HG03175 (cell line): ENCODE data around the gene C16orf96.

Source experiments
- ATAC-seq: cut with Tn5 transposase; IDR thresholded peaks from one replicate; pipeline ENCODE4 v1.9.1; 2021; ENCODE audit warnings: mild to moderate bottlenecking, moderate library complexity; ENCODE audit not compliant: unreplicated experiment

Gene C16orf96

DNA sequence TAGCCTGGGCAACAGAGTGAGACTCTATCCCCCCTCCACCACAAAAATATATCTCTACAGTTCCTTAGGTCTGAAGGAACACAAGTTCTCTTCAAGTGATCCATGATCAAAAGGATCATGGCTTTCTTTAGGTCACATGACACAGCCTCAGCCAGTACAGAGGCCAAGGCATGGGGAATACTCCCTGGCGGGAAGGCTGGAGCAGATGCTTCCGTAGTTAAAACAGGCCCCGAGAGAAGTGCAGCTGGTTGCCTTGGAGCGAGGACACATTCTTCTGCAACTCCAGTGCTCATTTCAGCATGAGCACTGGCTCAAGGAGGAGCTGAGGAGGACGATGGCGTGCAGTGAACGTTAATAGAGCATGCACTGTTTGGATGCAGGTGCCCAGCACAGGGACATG, 31.1 kb upstream of the C16orf96 start:
- ATAC-seq = no peak

DNA sequence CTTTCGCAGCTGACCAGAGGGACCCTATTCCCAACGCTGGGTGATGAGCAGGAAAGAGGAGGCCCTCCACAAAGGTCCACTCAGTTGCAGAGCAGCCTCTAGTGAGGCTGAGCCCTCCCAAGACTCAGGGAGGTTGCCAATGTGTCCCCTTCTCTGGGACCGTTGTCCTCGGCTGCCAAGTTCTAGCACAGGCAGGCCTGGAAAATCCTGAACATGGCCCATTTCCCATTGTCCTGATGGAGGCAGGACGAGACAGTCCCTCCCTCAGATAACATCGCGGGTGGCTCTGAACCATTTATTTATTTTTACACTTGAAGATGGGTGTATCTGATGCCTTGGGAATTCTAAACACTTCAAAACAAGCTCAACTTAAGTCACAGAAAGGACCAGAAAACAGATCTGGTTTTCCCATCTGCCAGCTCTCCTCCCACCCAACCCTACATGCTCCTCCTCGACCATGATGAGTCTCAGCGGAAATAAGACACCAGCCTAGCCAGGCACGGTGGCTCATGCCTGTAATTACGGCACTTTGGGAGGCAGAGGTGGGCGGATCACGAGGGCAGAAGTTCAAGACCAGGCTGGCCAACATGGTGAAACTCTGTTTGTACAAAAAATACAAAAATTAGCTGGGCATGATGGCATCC, 30.4 kb upstream of the C16orf96 start:
- ATAC-seq = no peak

GRCh38 chr16:4529085-4530060, 26.8 kb upstream of the C16orf96 start:
- ATAC-seq = no peak

GRCh38 chr16:4531811-4532210, 24.3 kb upstream of the C16orf96 start:
- ATAC-seq = no peak

GRCh38 chr16:4532238-4532637, 23.9 kb upstream of the C16orf96 start:
- ATAC-seq = no peak

DNA sequence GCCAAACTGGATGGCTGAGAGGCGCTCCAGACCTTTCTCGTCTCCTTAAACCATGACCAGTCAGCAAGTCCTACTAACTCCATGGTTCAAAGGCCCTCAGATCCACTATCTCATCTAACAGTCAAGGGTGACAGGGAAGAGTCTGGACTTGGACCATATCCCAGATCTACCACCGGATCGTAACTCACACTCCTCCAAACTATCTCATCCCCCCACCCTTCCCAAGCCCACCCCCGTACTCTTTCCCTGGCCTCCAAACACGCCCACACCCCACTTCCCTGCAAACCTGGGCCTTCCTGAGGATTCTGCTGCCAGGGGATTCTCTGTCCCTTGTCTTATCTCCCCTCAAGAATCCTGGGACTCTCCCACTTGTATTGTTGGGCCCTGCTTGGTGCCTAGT, 22.6 kb upstream of the C16orf96 start:
- ATAC-seq = no peak

- no peak for ATAC-seq
These were observed 21.9 kb upstream of the C16orf96 start for GRCh38 chr16:4534151-4534790.

- ATAC-seq = no peak
These were observed 20.5 kb upstream of the C16orf96 start for GRCh38 chr16:4535627-4536108.

DNA sequence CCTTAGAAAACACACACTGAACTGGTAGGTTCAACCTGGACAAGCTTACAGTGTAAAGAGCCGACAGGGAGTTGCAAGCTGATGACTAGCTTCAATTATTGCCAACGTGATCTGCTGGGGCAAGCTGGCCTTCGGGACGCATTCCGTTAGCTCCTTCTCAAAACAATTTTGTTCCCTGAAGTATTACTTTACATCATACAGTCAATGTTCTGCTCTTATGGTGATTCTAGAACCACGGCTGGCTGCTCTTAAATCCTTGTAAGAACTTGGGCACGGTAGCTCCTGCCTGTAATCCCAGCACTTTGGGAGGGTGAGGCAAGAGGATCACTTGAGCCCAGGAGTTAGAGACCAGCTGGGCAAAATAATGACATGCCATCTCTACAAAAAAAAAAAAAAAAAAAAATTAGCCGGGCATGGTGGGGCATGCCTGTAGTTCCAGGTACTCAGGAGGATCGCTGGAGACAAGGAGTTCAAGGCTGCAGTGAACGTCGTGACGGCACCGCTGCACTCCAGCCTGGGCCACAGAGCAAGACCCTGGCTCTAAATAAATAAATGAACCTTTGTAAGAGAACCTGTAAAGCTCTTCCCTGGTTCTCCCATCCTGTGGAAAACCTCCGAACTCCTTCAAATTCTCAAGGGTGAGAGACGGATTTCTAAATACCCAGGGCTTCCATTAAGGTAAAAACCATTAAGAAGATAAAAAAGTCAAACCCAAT, 19.6 kb upstream of the C16orf96 start:
- ATAC-seq = no peak

DNA sequence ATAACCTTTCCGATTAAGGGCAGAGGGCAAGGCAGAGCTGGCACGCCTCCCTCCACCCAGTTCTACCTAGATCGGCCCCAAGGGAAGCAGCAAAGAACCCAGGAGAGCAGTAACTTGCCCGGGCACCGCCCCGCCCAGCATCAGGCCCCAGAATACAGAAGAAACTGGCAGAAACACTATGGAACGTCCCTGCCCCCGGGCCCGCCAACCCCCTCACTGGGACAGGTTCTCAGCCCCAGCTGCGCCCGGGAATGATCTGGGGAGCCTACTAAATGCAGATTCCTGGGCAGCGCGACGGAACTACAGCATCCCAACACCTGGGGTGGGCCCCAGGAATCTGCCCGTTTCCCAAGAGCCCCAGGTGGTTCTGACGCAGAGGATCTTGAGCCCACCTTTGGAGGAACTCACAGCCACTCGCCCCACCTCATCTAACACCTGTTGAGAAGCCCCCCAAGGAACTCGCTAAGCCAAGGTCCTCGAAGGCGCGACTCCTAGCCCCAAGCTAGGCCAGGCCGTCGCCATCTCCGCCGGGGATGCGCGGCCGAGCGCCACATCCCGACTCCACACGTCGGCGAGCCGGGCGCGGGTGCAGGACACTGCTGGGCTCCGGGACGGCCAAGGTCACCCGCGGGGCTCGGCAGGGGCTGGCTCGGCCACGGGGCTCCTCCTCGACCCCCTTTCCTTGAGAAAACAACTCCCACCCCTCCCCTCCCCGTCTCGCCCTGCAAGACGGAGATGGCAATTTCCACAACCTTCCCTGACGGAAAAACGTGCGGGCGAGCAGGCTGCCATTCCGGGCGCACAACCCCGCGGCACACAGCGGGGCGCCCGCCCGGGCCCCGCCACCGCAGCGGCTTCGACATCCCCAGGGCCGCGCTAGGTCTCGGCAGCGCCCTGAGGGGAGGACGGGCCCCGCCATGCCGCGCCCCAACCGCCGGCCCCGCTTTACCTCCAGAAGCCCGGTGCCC, 18.5 kb upstream of the C16orf96 start:
- ATAC-seq = peak; percentile 24

DNA sequence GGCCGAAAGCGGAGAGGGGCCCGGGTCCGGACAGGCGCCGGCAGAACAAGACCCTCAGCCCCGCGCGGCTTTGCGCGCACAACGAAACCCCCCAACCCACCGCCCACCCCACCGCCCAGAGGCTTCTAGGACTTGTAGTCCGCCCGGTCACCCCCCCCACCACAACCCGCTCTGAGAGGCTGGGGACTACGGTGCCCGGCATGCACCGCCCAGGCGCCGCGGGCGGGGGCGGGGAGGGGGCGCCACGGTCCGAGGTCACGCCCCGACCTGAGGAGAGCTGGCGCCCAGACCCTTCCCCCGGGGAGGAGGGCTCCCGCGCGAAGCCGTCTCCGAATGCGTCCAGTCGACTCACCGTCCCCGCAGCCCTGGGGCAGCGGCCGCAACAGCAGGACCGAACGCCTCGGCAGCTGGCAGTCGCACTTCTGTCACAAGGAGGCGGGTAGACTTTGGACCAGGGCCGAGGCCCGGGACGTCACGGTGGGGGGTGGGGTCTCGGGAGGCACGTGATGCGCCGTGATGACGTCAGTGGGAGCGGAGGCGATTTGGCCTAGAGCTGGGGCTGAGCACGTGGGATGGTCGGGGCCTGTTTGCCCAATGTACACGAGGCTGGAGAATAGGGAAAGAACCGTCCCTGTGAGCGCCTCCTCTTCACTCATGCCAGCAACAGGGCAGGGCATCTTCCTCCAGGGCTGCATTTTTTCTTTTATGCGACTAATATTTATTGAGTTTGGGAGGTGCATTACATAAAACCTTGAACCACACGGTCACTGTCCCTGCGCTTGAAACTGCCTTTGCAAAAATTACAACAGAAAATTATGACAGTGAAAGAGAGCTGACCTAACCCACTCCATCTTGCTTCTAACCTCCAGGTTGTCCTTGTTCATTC, 17.5 kb upstream of the C16orf96 start, which contains the start of gene CDIP1:
TSS of gene CDIP1 (minus strand) at position 424 of the 886 bp plus-strand sequence. CDS start 24,643 bp downstream, outside the sequence.
- ATAC-seq = peak; percentile 84

- no peak for ATAC-seq
These were observed 16.3 kb upstream of the C16orf96 start for GRCh38 chr16:4539716-4540284.

DNA sequence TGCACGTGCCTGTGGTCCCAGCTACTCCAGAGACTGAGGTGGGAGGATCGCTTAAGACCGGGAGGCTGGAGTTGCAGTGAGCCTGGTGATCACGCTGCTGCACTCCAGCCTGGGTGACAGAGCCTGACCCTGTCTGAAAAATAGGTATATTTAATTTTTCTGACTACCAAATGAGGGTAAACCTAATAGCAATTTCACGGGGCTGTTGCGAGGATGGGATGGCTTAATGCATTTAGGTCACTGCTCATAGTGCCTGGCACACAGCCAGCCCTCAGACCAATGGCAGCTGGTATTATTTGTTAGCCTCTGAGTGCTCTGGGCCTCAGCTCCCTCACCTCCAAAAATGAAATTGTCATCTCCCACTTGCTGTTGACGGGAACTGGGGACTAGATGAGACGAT, 11.7 kb upstream of the C16orf96 start:
- ATAC-seq = no peak

DNA sequence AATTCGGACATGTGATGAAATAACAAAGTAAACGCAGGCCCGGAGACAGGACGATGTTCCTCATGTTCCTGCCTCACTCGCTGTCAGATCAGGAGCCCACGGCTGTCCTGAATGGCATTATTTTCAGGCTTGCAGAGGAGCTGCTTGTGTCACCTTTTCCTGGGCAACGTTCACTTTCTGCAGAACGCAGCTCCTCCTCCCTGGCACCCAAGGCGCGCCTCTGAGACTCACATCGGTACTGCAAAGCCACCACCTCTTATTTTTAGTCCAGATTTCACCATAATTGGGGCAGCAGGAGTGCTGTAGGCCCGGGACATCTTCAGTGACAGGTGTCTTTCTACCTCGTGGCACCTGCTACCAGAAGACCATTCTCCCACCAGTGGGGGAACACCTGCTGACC, 8.0 kb upstream of the C16orf96 start:
- no peak for ATAC-seq

GRCh38 chr16:4550591-4550990, 5.5 kb upstream of the C16orf96 start:
- ATAC-seq = no peak

GRCh38 chr16:4552541-4552940, 3.6 kb upstream of the C16orf96 start:
- ATAC-seq = no peak

DNA sequence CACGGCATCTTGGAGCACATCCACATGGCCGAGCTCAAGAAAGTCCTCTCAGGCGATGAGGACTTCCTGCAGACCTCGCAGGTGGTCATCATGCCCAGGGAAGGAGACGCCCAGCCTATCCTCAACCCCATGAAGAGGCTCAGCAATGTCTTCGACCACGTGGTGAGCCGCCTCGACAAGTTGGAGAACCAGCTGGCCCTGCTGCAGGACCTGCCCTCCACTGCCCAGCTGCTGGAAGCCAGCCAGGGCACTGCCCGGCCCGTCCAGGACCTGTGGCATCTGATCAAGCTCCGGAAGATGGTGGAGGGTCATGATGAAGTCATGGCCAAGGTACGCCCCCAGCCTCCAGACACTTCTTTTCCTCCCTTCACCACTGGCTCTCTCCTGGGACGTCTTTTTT, 440 bp downstream of the C16orf96 start:
- no peak for ATAC-seq

- no peak for ATAC-seq
These were observed 1.8 kb downstream of the C16orf96 start for GRCh38 chr16:4557973-4558372.
